22Rv1 (cell line): ENCODE measurements around the gene TCP11L1.

Experiments used
- ZFX ChIP-seq: fragments of 450-650 bp; IDR thresholded peaks from 2 replicates; pipeline ENCODE4 v1.6.1; 2017; ENCODE audit warnings: antibody characterized with exemption, borderline replicate concordance
- TF ChIP-seq, protein P1 (sequence below): fragments of 450-650 bp; IDR thresholded peaks from 2 replicates; pipeline ENCODE4 v1.5.1; 2017; ENCODE audit warnings: mild to moderate bottlenecking

DNA sequence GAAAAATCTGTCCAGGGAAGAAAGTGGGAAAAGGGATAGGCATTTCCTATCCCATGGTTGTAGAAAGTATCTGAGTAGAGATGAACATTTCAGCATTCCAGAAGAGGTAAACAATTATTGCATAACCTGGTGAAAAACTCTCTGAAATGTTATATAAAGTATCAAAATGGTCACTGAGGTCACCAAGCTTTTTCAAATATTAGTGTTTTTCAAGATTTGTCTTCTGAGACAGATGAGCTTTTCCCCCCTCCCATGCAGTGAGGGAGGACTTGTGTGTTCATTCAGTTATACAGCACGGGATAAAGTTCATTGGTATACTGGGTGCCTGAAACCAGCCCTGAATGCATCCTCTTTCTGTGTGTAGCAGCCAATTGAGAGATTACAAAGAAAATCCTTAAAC, 25.6 kb upstream of the TCP11L1 start:
- TF ChIP-seq, protein P1, sequence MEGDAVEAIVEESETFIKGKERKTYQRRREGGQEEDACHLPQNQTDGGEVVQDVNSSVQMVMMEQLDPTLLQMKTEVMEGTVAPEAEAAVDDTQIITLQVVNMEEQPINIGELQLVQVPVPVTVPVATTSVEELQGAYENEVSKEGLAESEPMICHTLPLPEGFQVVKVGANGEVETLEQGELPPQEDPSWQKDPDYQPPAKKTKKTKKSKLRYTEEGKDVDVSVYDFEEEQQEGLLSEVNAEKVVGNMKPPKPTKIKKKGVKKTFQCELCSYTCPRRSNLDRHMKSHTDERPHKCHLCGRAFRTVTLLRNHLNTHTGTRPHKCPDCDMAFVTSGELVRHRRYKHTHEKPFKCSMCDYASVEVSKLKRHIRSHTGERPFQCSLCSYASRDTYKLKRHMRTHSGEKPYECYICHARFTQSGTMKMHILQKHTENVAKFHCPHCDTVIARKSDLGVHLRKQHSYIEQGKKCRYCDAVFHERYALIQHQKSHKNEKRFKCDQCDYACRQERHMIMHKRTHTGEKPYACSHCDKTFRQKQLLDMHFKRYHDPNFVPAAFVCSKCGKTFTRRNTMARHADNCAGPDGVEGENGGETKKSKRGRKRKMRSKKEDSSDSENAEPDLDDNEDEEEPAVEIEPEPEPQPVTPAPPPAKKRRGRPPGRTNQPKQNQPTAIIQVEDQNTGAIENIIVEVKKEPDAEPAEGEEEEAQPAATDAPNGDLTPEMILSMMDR = no peak
- TF ChIP-seq ZFX = no peak
